Limb (tissue), 2 donors: Measurements from ENCODE around the gene FAM117A.

Source experiments
- DNase-seq, 2 donors: peaks; one replicate each; pipeline ENCODE4 v3.0.0-alpha.2; 2016; ENCODE audit errors: extremely low spot score in 2 of 2

Gene FAM117A

GRCh38 chr17:49763735-49764558, at the start of gene FAM117A:
TSS of gene FAM117A (minus strand) at chr17:49764131. CDS start at chr17:49764087, 44 bp downstream.
- DNase-seq: peak; percentile 97 to 98

- no peak for DNase-seq
Measured at GRCh38 chr17:49809056-49809455, 45.1 kb upstream of the FAM117A start.

GRCh38 chr17:49798738-49799137, 34.8 kb upstream of the FAM117A start:
- DNase-seq: no peak

- no peak for DNase-seq
Measured at GRCh38 chr17:49798182-49798581, 34.3 kb upstream of the FAM117A start.

- DNase-seq: no peak
Measured at GRCh38 chr17:49795372-49795771, 31.4 kb upstream of the FAM117A start.

GRCh38 chr17:49793309-49793708, 29.4 kb upstream of the FAM117A start:
- DNase-seq: no peak

- no peak for DNase-seq
Measured at GRCh38 chr17:49789243-49789578, 25.3 kb upstream of the FAM117A start.

- DNase-seq: peak; percentile 99 to 100
Measured at GRCh38 chr17:49788478-49789242, 24.7 kb upstream of the FAM117A start, which contains the start of gene KAT7. TSS of gene KAT7 (plus strand) at chr17:49788681. CDS start at chr17:49788835, 154 bp downstream.

GRCh38 chr17:49787884-49788477, 24.1 kb upstream of the FAM117A start:
- peak; percentile 40 to 53 for DNase-seq

- no peak for DNase-seq
Measured at GRCh38 chr17:49784636-49785035, 20.7 kb upstream of the FAM117A start.

GRCh38 chr17:49783791-49784190, 19.9 kb upstream of the FAM117A start:
- DNase-seq: no peak

- no peak for DNase-seq
Measured at GRCh38 chr17:49783071-49783715, 19.3 kb upstream of the FAM117A start.

GRCh38 chr17:49779739-49780231, 15.9 kb upstream of the FAM117A start:
- DNase-seq: peak in 1 of 2 donors; percentile 49

GRCh38 chr17:49779156-49779738, 15.3 kb upstream of the FAM117A start:
- DNase-seq: no peak

GRCh38 chr17:49777563-49777962, 13.6 kb upstream of the FAM117A start:
- DNase-seq: no peak

GRCh38 chr17:49776551-49777300, 12.8 kb upstream of the FAM117A start:
- DNase-seq: peak in 1 of 2 donors; percentile 36

GRCh38 chr17:49775546-49776260, 11.8 kb upstream of the FAM117A start:
- DNase-seq: no peak

- DNase-seq: no peak
Measured at GRCh38 chr17:49766918-49767530, 3.1 kb upstream of the FAM117A start.

GRCh38 chr17:49764559-49765180, 739 bp upstream of the FAM117A start:
- DNase-seq: no peak
